ENCODE data around the gene TBC1D8. TPM values are rescaled to one million over a fixed set of nuclear protein-coding genes. Genes with fewer than 3 reads are reported as not detected.

TBC1D8 gene
- total and polyA plus RNA-seq, 3 donors from 2014 or later = 62.2 to 125 (median 90.1) TPM

GRCh38 chr2:101003278-101003775, 147.9 kb downstream of the TBC1D8 start:
- H3K9me3 ChIP-seq = no peaks in the 10 kb centered on the region
- H3K36me3 ChIP-seq (ENCODE audit: low read depth, missing control alignments) = no peaks in the 10 kb centered on the region
- H3K27ac ChIP-seq = peak overlapping the region in 1 of 2 donors; percentile 83
- peak overlapping the region; percentile 85 to 96 for H3K4me3 ChIP-seq
- 21 to 28% methylated on average over 12 of the region's 12 CpGs for WGBS, 2 donors
- TF ChIP-seq CTCF (IDR thresholded peaks at IDR 0.05) = no peak
- TF ChIP-seq POLR2A (IDR thresholded peaks at IDR 0.05) = no peak
- intact Hi-C loops (cut with DNase I; ENCODE audit: low total_unique reads) = no loop called here
- H3K27me3 ChIP-seq = no peaks in the 10 kb centered on the region
- no peak for DNase-seq
- H3K4me1 ChIP-seq = peaks cover 13% of the 10 kb centered on the region

- intact Hi-C loops (cut with DNase I; ENCODE audit: low total_unique reads) = no loop called here
- H3K9me3 ChIP-seq = no peaks in the 10 kb centered on the region
- peak overlapping the region; percentile 85 to 96 for H3K4me3 ChIP-seq
- DNase-seq = no peak
- H3K27ac ChIP-seq = peak overlapping the region; percentile 83 to 87
- WGBS, 2 donors = 1% methylated on average over 24 to 26 of the region's 26 CpGs
- TF ChIP-seq POLR2A (IDR thresholded peaks at IDR 0.05) = no peak
- TF ChIP-seq CTCF (IDR thresholded peaks at IDR 0.05) = no peak
- peaks cover 13% of the 10 kb centered on the region for H3K4me1 ChIP-seq
- no peaks in the 10 kb centered on the region for H3K36me3 ChIP-seq (ENCODE audit: low read depth, missing control alignments)
- no peaks in the 10 kb centered on the region for H3K27me3 ChIP-seq
Observed at GRCh38 chr2:101002562-101003277, 148.5 kb downstream of the TBC1D8 start.

- DNase-seq = peak; percentile 99
- H3K27ac ChIP-seq = peak within 1 kb of the TSS; percentile 83 to 87
- intact Hi-C loops (cut with DNase I; ENCODE audit: low total_unique reads) = no loop called here
- no peaks in the 10 kb centered on the region for H3K9me3 ChIP-seq
- TF ChIP-seq POLR2A (IDR thresholded peaks at IDR 0.05) (peak; percentile 76), CTCF (IDR thresholded peaks at IDR 0.05) (peak in 1 of 3 experiments; percentile 7)
- peak within 1 kb of the TSS; percentile 85 to 96 for H3K4me3 ChIP-seq
- 2% methylated on average over 40 to 59 of the region's 59 CpGs for WGBS, 2 donors
- no peaks in the 10 kb centered on the region for H3K27me3 ChIP-seq
- no peaks in the 10 kb centered on the region for H3K36me3 ChIP-seq (ENCODE audit: low read depth, missing control alignments)
- H3K4me1 ChIP-seq = peaks cover 13% of the 10 kb centered on the region
Observed at GRCh38 chr2:101001691-101002561, 149.3 kb downstream of the TBC1D8 start, which contains the start of gene RPL31. TSS of gene RPL31 (plus strand) at chr2:101002289. CDS start at chr2:101002702, 413 bp downstream.

- H3K9me3 ChIP-seq = no peaks in the 10 kb centered on the region
- no peak overlapping the region for H3K4me3 ChIP-seq
- DNase-seq = no peak
- 78 to 82% methylated on average over 2 of the region's 2 CpGs for WGBS, 2 donors
- H3K36me3 ChIP-seq (ENCODE audit: low read depth, missing control alignments) = no peaks in the 10 kb centered on the region
- intact Hi-C loops (cut with DNase I; ENCODE audit: low total_unique reads) = no loop called here
- TF ChIP-seq CTCF (IDR thresholded peaks at IDR 0.05) (no peak), POLR2A (IDR thresholded peaks at IDR 0.05) (no peak)
- no peaks in the 10 kb centered on the region for H3K27me3 ChIP-seq
- H3K27ac ChIP-seq = no peak overlapping the region
- H3K4me1 ChIP-seq = peaks cover 13% of the 10 kb centered on the region
Observed at GRCh38 chr2:100999995-101000394, 151.2 kb downstream of the TBC1D8 start.

Data from testis (tissue), 3 donors.